ENCODE measurements around the gene TTC36. TPM values are rescaled to one million over a fixed set of nuclear protein-coding genes. Genes with fewer than 3 reads are reported as not detected.

Gene TTC36
- total and polyA plus RNA-seq, 2 of the 4 experiments (the other 2 are of a cell fraction) = not detected

- H4K20me1 ChIP-seq (ENCODE audit: insufficient read depth, low read length) = no peaks in the 10 kb centered on the region; the same call in 1 of the 2 replicates
- H2AK5ac ChIP-seq (ENCODE audit: low read depth, low read length) = no peak overlapping the region
- H3K23ac ChIP-seq (ENCODE audit: low read depth, low read length) = no peak overlapping the region
- ATAC-seq (ENCODE audit: low read depth) (no peak), DNase-seq (no peak)
- H3K9me3 ChIP-seq (ENCODE audit: control insufficient read depth, insufficient read depth, low read length) = no peaks in the 10 kb centered on the region
- H2BK20ac ChIP-seq (ENCODE audit: low read depth, low read length) = no peak overlapping the region
- H2AFZ ChIP-seq (replicated peaks; ENCODE audit: low read length, poor library complexity) = no peak overlapping the region
- BruUV-seq (replicated peaks) = no TSS peak
- H3K79me1 ChIP-seq (ENCODE audit: low read depth in 1 of 2, low read length in 2 of 2) = no peaks in the 10 kb centered on the region
- dilution Hi-C loops (cut with HindIII; ENCODE audit: low sequenced_read_pairs, unreplicated experiment) (no loop called here), in situ Hi-C loops (cut with MboI; ENCODE audit: low sequenced_read_pairs) (no loop called here), intact Hi-C loops (cut with micrococcal nuclease) (no loop called here)
- H3K9me1 ChIP-seq (ENCODE audit: insufficient read depth, low read length) = peaks cover 3% of the 10 kb centered on the region; the same call in 1 of the 2 replicates
- H4K8ac ChIP-seq (ENCODE audit: low read depth in 2 of 2, low read length in 2 of 2) = no peak overlapping the region
- H2AK9ac ChIP-seq (replicated peaks; ENCODE audit: low read depth, low read length, poor library complexity) = no peak overlapping the region
- no peak overlapping the region for H2BK15ac ChIP-seq (ENCODE audit: low read depth, low read length)
- no peak overlapping the region for H3K18ac ChIP-seq (ENCODE audit: low read depth, low read length)
- no peak overlapping the region for H3K27ac ChIP-seq (ENCODE audit: insufficient read depth, low read length)
- H4K5ac ChIP-seq (ENCODE audit: low read depth, low read length) = no peak overlapping the region
- ChIA-PET CTCF (no interaction called here), POLR2A (ENCODE audit: unreplicated experiment) (no interaction called here)
- no peak overlapping the region for H3K14ac ChIP-seq (replicated peaks; ENCODE audit: low read depth, low read length)
- H3K4me2 ChIP-seq (ENCODE audit: low read depth, low read length) = no peak overlapping the region
- peaks cover 26% of the 10 kb centered on the region for H3K36me3 ChIP-seq (ENCODE audit: control insufficient read depth, insufficient read depth, low read length)
- H3K27me3 ChIP-seq (ENCODE audit: control insufficient read depth, insufficient read depth, low read length) = no peaks in the 10 kb centered on the region
- no peak overlapping the region for H2BK5ac ChIP-seq (ENCODE audit: low read depth, low read length, poor library complexity, severe bottlenecking)
- no peak overlapping the region for H3K56ac ChIP-seq (ENCODE audit: extremely low read depth, insufficient read depth, low read length)
- H3K4ac ChIP-seq (ENCODE audit: low read depth, low read length) = no peak overlapping the region
- no peak overlapping the region for H3K4me3 ChIP-seq (ENCODE audit: insufficient read depth, low read depth, low read length)
- no peak overlapping the region for H4K91ac ChIP-seq (ENCODE audit: insufficient read depth, low read depth, low read length)
- TF ChIP-seq NFE2L2 (IDR thresholded peaks at IDR 0.05; ENCODE audit: low read depth, low read length) (no peak), FOS (IDR thresholded peaks at IDR 0.05; ENCODE audit: low read depth, low read length) (no peak), POLR2A (IDR thresholded peaks at IDR 0.05; ENCODE audit: low read depth, low read length) (no peak), RAD21 (IDR thresholded peaks at IDR 0.05; ENCODE audit: low read length) (no peak)
- WGBS, 2 experiments (ENCODE audit: extremely low coverage in 2 of 2, insufficient read length in 1 of 2) = no CpG with 5 or more reads among the region's 2 CpGs
- no peaks in the 10 kb centered on the region for H3K4me1 ChIP-seq (ENCODE audit: control insufficient read depth, insufficient read depth, low read length)
- H3K9ac ChIP-seq (ENCODE audit: low read depth, low read length) = no peak overlapping the region
- no peak overlapping the region for H2BK120ac ChIP-seq (ENCODE audit: low read depth, low read length)
Observed at GRCh38 chr11:118547132-118547531, 19.9 kb downstream of the TTC36 start.

All from IMR-90 (cell line).